ENCODE results near the gene ALDH1A3.
A peak's percentile ranks its signal among the peaks of the same experiment; 100 is the strongest.

The ALDH1A3 gene

GRCh38 chr15:100902436-100903167 lies 23.0 kb downstream of the ALDH1A3 start:
- DNase-seq: peak in 9 of 14 donors; percentile 11 to 98 (median 36)

- no peak for DNase-seq
These were observed 23.5 kb downstream of the ALDH1A3 start for GRCh38 chr15:100903168-100903554.

- DNase-seq: no peak
These were observed 26.2 kb downstream of the ALDH1A3 start for GRCh38 chr15:100905850-100906249.

GRCh38 chr15:100908466-100908865 lies 28.8 kb downstream of the ALDH1A3 start:
- no peak for DNase-seq

GRCh38 chr15:100909565-100909964 lies 29.9 kb downstream of the ALDH1A3 start:
- no peak for DNase-seq

GRCh38 chr15:100909989-100910955 lies 30.6 kb downstream of the ALDH1A3 start:
- DNase-seq: no peak

- DNase-seq: no peak
These were observed 31.5 kb downstream of the ALDH1A3 start for GRCh38 chr15:100911086-100911485.

- no peak for DNase-seq
These were observed 34.3 kb downstream of the ALDH1A3 start for GRCh38 chr15:100913961-100914360.

- no peak for DNase-seq
These were observed 35.2 kb downstream of the ALDH1A3 start for GRCh38 chr15:100914876-100915275.

- peak in 9 of 14 donors; percentile 4 to 61 (median 35) for DNase-seq
These were observed 38.5 kb downstream of the ALDH1A3 start for GRCh38 chr15:100918034-100918689.

- DNase-seq: peak in 2 of 14 donors; percentile 18 to 27
These were observed 39.3 kb downstream of the ALDH1A3 start, which contains the start of gene LRRK1 for GRCh38 chr15:100918690-100919480. Gene LRRK1, plus strand, starts transcription at chr15:100919357. Its CDS starts 5,276 bp downstream, at chr15:100924633.

- DNase-seq: no peak
These were observed 40.1 kb downstream of the ALDH1A3 start for GRCh38 chr15:100919481-100920405.

GRCh38 chr15:100920516-100921135 lies 41.0 kb downstream of the ALDH1A3 start:
- no peak for DNase-seq

GRCh38 chr15:100922192-100923040 lies 42.8 kb downstream of the ALDH1A3 start:
- no peak for DNase-seq

- no peak for DNase-seq
These were observed 43.4 kb downstream of the ALDH1A3 start for GRCh38 chr15:100923076-100923475.

GRCh38 chr15:100923902-100924301 lies 44.3 kb downstream of the ALDH1A3 start:
- no peak for DNase-seq

GRCh38 chr15:100924436-100924835 lies 44.8 kb downstream of the ALDH1A3 start:
- DNase-seq: no peak

GRCh38 chr15:100925480-100925879 lies 45.8 kb downstream of the ALDH1A3 start:
- DNase-seq: no peak

GRCh38 chr15:100926258-100926657 lies 46.6 kb downstream of the ALDH1A3 start:
- DNase-seq: no peak
